Osteocyte (in vitro differentiated cells): ENCODE results near the gene ZNF71. TPM values are rescaled to one million over a fixed set of nuclear protein-coding genes. Genes with fewer than 3 reads are reported as not detected.

Experiments
- DNase-seq: peaks from one replicate; pipeline ENCODE4 v3.0.0; 2021; ENCODE audit warnings: mixed read lengths; ENCODE audit not compliant: unreplicated experiment; ENCODE audit errors: extremely low spot score
- H3K27ac Mint-ChIP-seq: one replicate; pipeline ENCODE4 v1.8.0; 2021; ENCODE audit warnings: mild to moderate bottlenecking, mixed read lengths; ENCODE audit not compliant: unreplicated experiment
- H3K27me3 Mint-ChIP-seq: one replicate; pipeline ENCODE4 v1.8.0; 2021; ENCODE audit warnings: mixed read lengths; ENCODE audit not compliant: unreplicated experiment
- H3K36me3 Mint-ChIP-seq: one replicate; pipeline ENCODE4 v1.8.0; 2021; ENCODE audit warnings: mixed read lengths; ENCODE audit not compliant: unreplicated experiment
- H3K4me1 Mint-ChIP-seq: one replicate; pipeline ENCODE4 v1.8.0; 2021; ENCODE audit warnings: mixed read lengths; ENCODE audit not compliant: unreplicated experiment
- H3K4me3 Mint-ChIP-seq: one replicate; pipeline ENCODE4 v1.8.0; 2021; ENCODE audit warnings: mild to moderate bottlenecking, moderate library complexity, mixed read lengths; ENCODE audit not compliant: unreplicated experiment
- H3K9me3 Mint-ChIP-seq: one replicate; pipeline ENCODE4 v1.8.0; 2021; ENCODE audit warnings: mixed read lengths; ENCODE audit not compliant: unreplicated experiment
- total RNA-seq: library from RNA; stranded (reverse); gene quantifications from 2 replicates; pipeline ENCODE4 v1.2.1, GENCODE V29; 2021
- TF ChIP-seq, protein P1 (sequence below): fragments of 200-600 bp; sonication (generic); IDR thresholded peaks from 2 replicates; pipeline ENCODE4 v1.5.0; 2021; ENCODE audit warnings: antibody characterized with exemption, mild to moderate bottlenecking, moderate library complexity

The ZNF71 gene
- total RNA-seq, 1 donor from 2014 or later, result 10.5 TPM

DNA sequence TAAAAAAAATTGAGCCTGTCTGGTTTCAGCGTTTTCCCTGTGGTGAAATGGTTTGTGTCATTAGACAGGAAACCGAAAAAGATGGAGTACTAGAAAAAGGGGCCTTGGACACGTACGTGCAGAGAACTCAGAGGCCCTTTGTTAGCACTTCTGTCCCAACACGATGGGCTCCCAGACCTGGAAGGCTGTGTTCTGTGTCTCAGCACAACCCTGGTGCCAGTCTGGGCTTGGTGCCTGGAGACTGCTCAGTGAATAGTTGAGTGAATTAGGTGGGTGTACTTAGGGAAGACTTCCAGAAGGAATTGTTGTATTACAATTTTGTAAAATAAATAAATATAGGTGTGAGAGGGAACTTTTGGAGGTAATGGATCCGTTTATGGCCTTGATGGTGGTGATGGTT lies 8.7 kb downstream of the ZNF71 start:
- H3K27me3 Mint-ChIP-seq, result no peaks in the 10 kb centered on the region

DNA sequence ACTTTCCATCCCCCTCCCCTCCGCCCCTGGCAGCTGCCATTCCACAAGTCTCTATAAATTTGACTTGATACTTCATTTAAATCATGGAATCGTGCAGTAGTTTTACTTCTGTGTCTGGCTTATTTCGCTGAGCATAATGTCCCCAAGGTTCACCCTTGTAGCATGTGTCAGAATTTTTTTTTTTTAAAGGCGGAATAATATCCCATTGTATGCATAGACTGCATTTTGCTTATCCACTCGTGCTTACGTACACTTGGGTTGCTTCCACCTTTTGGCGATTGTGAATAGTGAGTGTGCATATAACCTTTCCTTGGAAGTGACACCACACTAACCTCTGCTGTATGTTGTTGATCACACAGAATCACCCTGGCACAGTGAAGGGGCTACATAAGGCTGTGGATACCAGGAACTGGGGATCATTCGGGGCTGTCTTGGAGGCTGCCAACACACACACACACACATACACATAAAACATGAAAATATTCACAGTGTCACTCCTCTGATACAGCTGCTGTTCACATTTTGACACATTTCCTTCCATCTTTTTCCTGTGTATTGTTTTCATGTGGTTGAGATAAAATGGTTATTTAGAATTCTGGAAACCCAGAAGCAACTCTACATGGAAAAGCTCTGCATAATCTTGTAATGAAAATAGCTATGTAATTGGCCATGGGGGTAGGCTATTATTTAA lies 13.3 kb downstream of the ZNF71 start:
- Mint-ChIP-seq H3K27me3 (no peaks in the 10 kb centered on the region), H3K4me3 (no peak overlapping the region), H3K4me1 (no peaks in the 10 kb centered on the region), H3K9me3 (peaks cover 53% of the 10 kb centered on the region), H3K27ac (no peak overlapping the region), H3K36me3 (peaks cover 76% of the 10 kb centered on the region)
- DNase-seq, result no peak
- TF ChIP-seq, protein P1, sequence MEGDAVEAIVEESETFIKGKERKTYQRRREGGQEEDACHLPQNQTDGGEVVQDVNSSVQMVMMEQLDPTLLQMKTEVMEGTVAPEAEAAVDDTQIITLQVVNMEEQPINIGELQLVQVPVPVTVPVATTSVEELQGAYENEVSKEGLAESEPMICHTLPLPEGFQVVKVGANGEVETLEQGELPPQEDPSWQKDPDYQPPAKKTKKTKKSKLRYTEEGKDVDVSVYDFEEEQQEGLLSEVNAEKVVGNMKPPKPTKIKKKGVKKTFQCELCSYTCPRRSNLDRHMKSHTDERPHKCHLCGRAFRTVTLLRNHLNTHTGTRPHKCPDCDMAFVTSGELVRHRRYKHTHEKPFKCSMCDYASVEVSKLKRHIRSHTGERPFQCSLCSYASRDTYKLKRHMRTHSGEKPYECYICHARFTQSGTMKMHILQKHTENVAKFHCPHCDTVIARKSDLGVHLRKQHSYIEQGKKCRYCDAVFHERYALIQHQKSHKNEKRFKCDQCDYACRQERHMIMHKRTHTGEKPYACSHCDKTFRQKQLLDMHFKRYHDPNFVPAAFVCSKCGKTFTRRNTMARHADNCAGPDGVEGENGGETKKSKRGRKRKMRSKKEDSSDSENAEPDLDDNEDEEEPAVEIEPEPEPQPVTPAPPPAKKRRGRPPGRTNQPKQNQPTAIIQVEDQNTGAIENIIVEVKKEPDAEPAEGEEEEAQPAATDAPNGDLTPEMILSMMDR, result no peak

More for the DNA sequence above, 8.7 kb downstream of the ZNF71 start:
- H3K4me3 Mint-ChIP-seq, result no peak overlapping the region
- peaks cover 79% of the 10 kb centered on the region for H3K36me3 Mint-ChIP-seq
- H3K9me3 Mint-ChIP-seq, result peaks cover 58% of the 10 kb centered on the region
- DNase-seq, result no peak
- no peaks in the 10 kb centered on the region for H3K4me1 Mint-ChIP-seq
- TF ChIP-seq, protein P1, result no peak
- H3K27ac Mint-ChIP-seq, result no peak overlapping the region

DNA sequence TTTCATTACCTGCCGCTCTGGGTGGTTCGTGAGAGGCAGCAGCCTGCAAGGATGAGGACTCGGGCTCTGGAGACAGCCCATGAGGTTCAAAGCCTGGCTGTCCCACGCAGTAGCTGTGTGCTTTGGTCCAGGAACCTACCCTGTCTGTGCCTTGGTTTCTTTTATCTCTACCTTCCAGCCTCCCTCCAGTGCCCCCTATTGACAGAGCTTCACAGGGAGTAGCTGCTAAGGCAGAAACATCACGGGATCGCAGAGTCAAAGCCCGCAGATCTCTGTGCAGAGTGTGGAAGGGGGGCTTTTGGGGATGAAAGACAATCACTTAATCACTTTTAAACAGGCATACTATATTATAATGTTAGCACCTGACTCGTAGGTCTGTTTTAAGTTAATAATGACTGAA lies 16.2 kb downstream of the ZNF71 start:
- Mint-ChIP-seq H3K36me3 (peaks cover 79% of the 10 kb centered on the region), H3K4me3 (no peak overlapping the region), H3K27me3 (no peaks in the 10 kb centered on the region), H3K27ac (no peak overlapping the region), H3K9me3 (peaks cover 64% of the 10 kb centered on the region), H3K4me1 (no peaks in the 10 kb centered on the region)
- TF ChIP-seq, protein P1, result no peak
- no peak for DNase-seq

DNA sequence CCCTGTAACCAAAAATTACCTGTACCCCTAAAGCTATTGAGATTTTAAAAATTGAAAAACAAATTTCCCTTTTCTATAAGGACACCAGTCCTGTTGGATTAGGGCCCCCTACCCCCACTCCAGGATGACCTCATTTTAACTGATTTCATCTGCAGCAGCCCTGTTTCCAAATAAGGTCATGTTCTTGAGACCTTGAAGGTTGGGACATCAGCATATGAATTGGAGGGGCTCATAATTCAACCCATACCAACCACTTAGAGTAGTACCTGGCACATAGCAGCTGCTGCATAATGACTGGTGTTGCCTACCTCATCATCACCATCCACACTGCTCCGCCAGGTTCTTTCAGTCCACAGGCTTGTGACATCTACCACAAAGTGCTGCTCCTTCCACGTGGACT lies 17.6 kb downstream of the ZNF71 start:
- Mint-ChIP-seq H3K4me1 (no peaks in the 10 kb centered on the region), H3K4me3 (no peak overlapping the region), H3K36me3 (peaks cover 87% of the 10 kb centered on the region), H3K27me3 (no peaks in the 10 kb centered on the region), H3K27ac (no peak overlapping the region), H3K9me3 (peaks cover 78% of the 10 kb centered on the region)
- no peak for DNase-seq
- TF ChIP-seq, protein P1, result no peak

DNA sequence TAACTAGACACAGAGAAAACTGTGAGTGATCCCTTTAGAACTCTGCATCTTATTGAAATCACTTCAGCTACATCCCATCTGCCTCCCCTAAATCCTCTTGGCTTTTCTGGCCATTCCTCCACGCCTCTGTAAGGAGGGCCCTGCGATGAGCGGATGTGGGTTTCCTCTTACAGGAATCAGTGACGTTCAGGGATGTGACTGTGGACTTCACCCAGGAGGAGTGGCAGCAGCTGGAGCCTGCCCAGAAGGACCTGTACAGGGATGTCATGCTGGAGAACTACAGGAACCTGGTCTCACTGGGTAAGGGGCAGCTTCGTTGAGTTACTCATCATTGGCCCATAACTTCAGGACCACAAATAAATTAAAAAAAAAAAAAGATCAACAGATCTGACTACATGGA lies 18.5 kb downstream of the ZNF71 start:
- Mint-ChIP-seq H3K27me3 (no peaks in the 10 kb centered on the region), H3K36me3 (peaks cover 86% of the 10 kb centered on the region), H3K4me3 (no peak overlapping the region), H3K4me1 (no peaks in the 10 kb centered on the region), H3K9me3 (peaks cover 75% of the 10 kb centered on the region), H3K27ac (no peak overlapping the region)
- TF ChIP-seq, protein P1, result no peak
- no peak for DNase-seq
